GM21447 (cell line): Measurements from ENCODE around the gene SPSB4.

Source experiments
- ATAC-seq: cut with Tn5 transposase; IDR thresholded peaks from one replicate; pipeline ENCODE4 v1.9.1; 2021; ENCODE audit not compliant: unreplicated experiment

The SPSB4 gene

GRCh38 chr3:141150081-141150830 lies 99.1 kb downstream of the SPSB4 start:
- ATAC-seq: no peak

- ATAC-seq: no peak
These were observed 99.8 kb downstream of the SPSB4 start for GRCh38 chr3:141150931-141151330.

DNA sequence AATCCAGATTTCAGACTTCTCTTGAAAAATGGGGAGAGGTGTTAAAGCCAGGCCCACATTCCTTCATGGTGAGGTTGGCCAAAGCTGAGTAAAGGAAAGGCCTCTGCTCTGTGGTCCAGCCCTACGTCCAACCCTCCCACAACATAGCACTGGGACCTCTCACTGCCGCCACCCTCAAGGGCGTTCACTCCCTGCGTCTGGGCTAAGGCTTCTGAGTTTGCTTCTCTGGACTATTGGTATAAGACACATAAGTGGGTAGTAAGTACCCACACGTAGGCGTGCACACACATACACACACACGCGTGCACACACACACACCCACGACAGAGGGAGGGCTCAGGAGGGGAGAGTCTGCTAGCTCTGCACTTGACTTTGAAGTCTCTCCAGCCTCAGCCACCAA lies 100.3 kb downstream of the SPSB4 start:
- no peak for ATAC-seq

GRCh38 chr3:141152130-141152529 lies 101.0 kb downstream of the SPSB4 start:
- ATAC-seq: no peak

GRCh38 chr3:141152801-141153678 lies 101.9 kb downstream of the SPSB4 start:
- no peak for ATAC-seq

- ATAC-seq: no peak
These were observed 102.5 kb downstream of the SPSB4 start for GRCh38 chr3:141153679-141153966.

- no peak for ATAC-seq
These were observed 113.7 kb downstream of the SPSB4 start for GRCh38 chr3:141164852-141165251.

GRCh38 chr3:141167681-141168080 lies 116.5 kb downstream of the SPSB4 start:
- ATAC-seq: no peak

DNA sequence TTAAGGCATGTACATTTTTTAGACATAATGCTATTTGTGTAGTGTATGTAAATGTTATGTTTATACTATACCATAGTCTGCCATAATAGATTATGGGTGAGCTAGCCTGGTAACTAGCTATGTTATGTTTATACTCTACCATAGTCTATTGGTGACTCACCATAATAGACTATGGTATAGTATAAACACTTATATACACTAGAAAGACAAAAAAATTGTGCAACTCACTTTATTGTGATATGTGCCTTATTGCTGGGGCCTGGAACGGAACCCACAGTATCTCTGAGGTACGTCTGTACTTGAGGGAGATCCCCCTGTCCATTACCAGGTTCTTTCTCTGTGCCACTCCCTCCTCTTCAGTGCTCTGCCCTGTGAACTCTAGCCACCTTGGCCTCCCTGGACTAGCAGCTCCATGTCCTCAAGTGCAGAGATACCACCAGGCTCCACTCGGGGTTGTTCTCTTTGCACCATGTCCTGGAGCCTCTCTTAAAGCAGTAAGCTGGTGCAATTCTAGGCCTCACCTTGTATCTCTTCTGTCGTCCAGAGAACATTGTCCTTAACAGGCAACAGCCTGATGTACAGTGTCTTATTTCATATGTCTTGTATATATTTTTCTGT lies 119.6 kb downstream of the SPSB4 start:
- ATAC-seq: no peak

DNA sequence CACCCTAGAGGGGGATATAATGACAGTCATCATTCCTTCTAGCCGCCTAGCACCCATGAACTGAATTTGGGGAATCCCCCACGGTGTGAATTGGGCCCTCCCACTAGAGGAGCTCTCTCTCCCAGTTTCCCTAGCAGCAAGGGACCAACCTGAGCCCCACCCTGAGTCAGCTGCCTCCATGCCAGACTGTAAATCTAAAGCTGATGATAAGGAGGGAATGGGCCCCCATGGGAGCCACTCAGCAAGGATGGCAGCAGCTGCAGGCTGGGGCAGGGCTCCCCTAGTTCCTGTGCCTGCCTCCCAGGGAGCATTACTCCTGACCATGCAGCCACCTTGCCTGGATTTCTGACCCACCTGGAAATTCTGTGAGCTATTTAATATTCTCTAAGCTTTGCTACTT lies 123.5 kb downstream of the SPSB4 start:
- ATAC-seq: no peak

DNA sequence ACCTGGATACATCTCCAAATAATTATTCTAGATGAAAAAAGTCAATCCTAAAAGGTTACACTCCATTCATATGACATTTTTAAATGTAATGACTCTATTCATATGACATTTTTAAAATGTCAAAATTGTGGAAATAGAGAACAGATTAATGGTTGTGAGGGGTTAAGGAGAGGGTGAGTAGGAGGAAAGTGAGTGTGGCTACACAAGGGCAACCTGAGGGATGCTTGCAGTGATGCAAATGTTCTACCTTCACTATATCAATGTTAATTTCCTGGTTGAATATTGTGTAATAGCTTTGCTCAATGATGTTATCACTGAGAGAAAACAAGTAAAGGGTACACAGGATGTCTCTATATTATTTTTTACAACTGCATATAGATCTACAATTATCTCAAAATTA lies 125.6 kb downstream of the SPSB4 start:
- ATAC-seq: no peak

GRCh38 chr3:141178026-141178425 lies 126.9 kb downstream of the SPSB4 start:
- no peak for ATAC-seq

- ATAC-seq: no peak
These were observed 127.4 kb downstream of the SPSB4 start for GRCh38 chr3:141178551-141178950.

DNA sequence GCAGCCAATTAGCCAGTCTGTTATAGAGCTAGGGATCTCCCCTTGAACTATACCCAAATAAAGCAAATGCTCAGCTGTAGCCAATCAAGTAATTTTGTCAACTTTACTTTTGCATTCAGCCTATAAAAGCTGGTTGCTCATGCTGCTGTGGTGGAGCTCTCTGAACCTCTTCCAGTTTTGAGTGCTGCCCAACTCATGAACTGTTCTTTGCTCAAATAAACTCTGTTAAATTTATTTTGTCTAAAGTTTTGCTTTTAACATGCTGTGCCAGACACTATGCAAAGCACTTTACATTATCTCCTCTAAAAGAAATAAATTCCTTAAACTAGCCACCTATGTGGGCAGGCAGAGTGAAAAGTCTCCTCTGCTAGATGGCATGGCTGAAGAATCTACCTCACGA lies 128.8 kb downstream of the SPSB4 start:
- no peak for ATAC-seq

- no peak for ATAC-seq
These were observed 130.0 kb downstream of the SPSB4 start for GRCh38 chr3:141181196-141181595.

DNA sequence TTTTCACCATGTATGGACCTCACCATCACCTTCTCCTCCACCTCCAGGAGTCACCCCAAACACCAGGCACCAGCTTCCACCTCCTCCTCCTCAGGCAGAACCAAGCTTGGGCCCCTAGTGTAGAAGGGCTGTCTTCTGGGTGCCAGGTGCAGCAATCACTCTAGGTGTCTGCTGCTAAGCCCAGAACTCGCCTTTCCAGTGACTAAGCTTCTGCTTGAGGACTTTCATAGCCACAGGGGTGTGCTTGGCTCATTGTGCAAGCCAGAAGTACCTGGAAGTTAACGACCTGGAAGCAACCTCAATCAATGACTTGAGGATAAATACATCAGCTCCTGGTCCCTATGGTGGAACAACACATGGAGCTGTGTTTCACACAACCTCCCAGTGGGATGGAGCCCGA lies 130.7 kb downstream of the SPSB4 start:
- no peak for ATAC-seq

DNA sequence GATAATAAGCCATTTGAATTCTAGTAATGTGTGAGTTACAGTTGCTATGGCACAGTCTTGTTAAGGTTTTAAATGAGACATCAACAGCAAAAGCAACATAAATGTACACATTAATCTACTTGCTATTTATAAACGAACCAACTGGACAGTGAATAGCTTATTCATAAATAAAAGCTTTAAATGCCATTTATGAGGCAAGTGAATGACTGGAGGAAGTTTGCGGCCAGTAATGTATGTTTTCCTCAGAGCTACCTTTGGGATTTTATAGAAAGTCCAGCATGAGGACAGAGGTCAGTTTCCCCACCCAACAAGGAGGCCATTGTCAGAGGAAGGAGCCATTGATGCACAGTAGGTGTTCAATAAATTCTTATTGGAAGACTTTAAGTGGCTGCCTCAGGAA lies 132.5 kb downstream of the SPSB4 start:
- no peak for ATAC-seq

- no peak for ATAC-seq
These were observed 133.3 kb downstream of the SPSB4 start for GRCh38 chr3:141184430-141184829.

GRCh38 chr3:141191097-141191749 lies 140.1 kb downstream of the SPSB4 start:
- no peak for ATAC-seq

GRCh38 chr3:141192345-141192744 lies 141.2 kb downstream of the SPSB4 start:
- ATAC-seq: peak; percentile 99

GRCh38 chr3:141193066-141193830 lies 142.1 kb downstream of the SPSB4 start:
- no peak for ATAC-seq
